ENCODE measurements around the gene SMIM5. TPM values are rescaled to one million over a fixed set of nuclear protein-coding genes. Genes with fewer than 3 reads are reported as not detected.

SMIM5 gene
- total RNA-seq, 3 donors from 2014 or later: 20.7 to 41.6 (median 27.5) TPM

DNA sequence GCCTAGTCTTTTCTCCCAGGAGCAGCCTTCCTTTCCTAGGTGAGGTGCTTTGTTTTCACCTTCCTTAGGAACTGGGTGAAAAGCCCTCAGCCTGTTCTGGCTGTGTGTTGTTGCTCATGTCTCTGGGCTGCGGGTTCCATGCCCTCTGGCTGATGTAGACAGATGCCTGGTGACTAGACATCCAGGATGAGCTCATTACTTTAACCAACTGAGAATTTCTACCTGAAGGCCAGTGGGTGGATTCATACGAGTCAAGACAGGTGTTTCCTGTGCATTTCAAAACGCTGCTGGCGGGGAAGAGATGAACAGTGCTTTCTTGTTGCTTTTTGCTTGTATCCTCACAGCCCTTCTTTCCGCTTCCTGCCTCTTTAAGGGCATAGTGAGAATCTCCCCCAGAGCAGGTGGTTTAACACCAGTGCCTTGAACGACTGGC lies 56.2 kb downstream of the SMIM5 start:
- H3K4me3 ChIP-seq: no peak overlapping the region
- no peaks in the 10 kb centered on the region for H3K36me3 ChIP-seq (ENCODE audit: low read depth)
- H3K9me3 ChIP-seq: no peaks in the 10 kb centered on the region
- peaks cover 13% of the 10 kb centered on the region for H3K4me1 ChIP-seq (ENCODE audit: low read depth)
- DNase-seq (peak in 1 of 3 donors; percentile 11), ATAC-seq (peak; percentile 3)
- intact Hi-C loops (cut with DNase I, micrococcal nuclease): no loop called here
- TF ChIP-seq, protein P1, sequence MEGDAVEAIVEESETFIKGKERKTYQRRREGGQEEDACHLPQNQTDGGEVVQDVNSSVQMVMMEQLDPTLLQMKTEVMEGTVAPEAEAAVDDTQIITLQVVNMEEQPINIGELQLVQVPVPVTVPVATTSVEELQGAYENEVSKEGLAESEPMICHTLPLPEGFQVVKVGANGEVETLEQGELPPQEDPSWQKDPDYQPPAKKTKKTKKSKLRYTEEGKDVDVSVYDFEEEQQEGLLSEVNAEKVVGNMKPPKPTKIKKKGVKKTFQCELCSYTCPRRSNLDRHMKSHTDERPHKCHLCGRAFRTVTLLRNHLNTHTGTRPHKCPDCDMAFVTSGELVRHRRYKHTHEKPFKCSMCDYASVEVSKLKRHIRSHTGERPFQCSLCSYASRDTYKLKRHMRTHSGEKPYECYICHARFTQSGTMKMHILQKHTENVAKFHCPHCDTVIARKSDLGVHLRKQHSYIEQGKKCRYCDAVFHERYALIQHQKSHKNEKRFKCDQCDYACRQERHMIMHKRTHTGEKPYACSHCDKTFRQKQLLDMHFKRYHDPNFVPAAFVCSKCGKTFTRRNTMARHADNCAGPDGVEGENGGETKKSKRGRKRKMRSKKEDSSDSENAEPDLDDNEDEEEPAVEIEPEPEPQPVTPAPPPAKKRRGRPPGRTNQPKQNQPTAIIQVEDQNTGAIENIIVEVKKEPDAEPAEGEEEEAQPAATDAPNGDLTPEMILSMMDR (IDR thresholded peaks at IDR 0.05): no peak

Other genes starting within 250 kb of the SMIM5 start
- gene GRB2, start 227.8 kb upstream of the SMIM5 start, total RNA-seq: 100 to 1,000 TPM in 2 of 3 donors, 10 to 100 TPM in 1; 97.8 to 116 (median 102) TPM
- gene TMEM94, start 176.8 kb upstream of the SMIM5 start, total RNA-seq: 100 to 1,000 TPM in 2 of 3 donors, 10 to 100 TPM in 1; 73.5 to 114 (median 108) TPM
- 10 to 100 TPM; 27.8 to 44.5 (median 33.8) TPM for gene CASKIN2, start 117.9 kb upstream of the SMIM5 start, total RNA-seq
- gene TSEN54, start 116.9 kb upstream of the SMIM5 start, total RNA-seq: 10 to 100 TPM; 26.3 to 38.0 (median 28.7) TPM
- gene LLGL2, start 107.7 kb upstream of the SMIM5 start, total RNA-seq: 100 to 1,000 TPM; 269 to 590 (median 405) TPM
- 1,000 to 10,000 TPM in 1 of 3 donors, 100 to 1,000 TPM in 2; 591 to 1,071 (median 660) TPM for gene MYO15B, start 45.6 kb upstream of the SMIM5 start, total RNA-seq
- 10 to 100 TPM; 29.3 to 41.9 (median 30.1) TPM for gene RECQL5, start 33.7 kb downstream of the SMIM5 start, total RNA-seq
- 10 to 100 TPM; 76.5 to 83.8 (median 76.9) TPM for gene SAP30BP, start 33.9 kb downstream of the SMIM5 start, total RNA-seq
- 100 to 1,000 TPM; 153 to 307 (median 246) TPM for gene ITGB4, start 88.0 kb downstream of the SMIM5 start, total RNA-seq
- gene GALK1, start 131.8 kb downstream of the SMIM5 start, total RNA-seq: 10 to 100 TPM in 2 of 3 donors, 1 to 10 TPM in 1; 7.1 to 18.2 (median 18.2) TPM
- gene UNK, start 151.4 kb downstream of the SMIM5 start, total RNA-seq: 10 to 100 TPM; 24.5 to 27.5 (median 25.7) TPM
- 10 to 100 TPM; 18.4 to 40.2 (median 23.0) TPM for gene UNC13D, start 211.0 kb downstream of the SMIM5 start, total RNA-seq
- 100 to 1,000 TPM in 1 of 3 donors, 10 to 100 TPM in 2; 99.1 to 114 (median 99.8) TPM for gene WBP2, start 221.9 kb downstream of the SMIM5 start, total RNA-seq
- gene TRIM47, start 245.1 kb downstream of the SMIM5 start, total RNA-seq: 10 to 100 TPM; 44.5 to 77.4 (median 53.4) TPM